A549 treated with dexamethasone at 1 μM for 4 hours (cell line): Measurements from ENCODE around the gene VSIG1. TPM values are rescaled to one million over a fixed set of nuclear protein-coding genes. Genes with fewer than 3 reads are reported as not detected.

Experiments used
- total RNA-seq: library from RNA; stranded (reverse); fragments of 200-300 nt; extraction: Qiagen RNA extraction; gene quantifications from 5 replicates; pipeline ENCODE4 v1.2.3, GENCODE V29; 2022

Gene VSIG1
- total RNA-seq: 0.12 to 0.75 TPM (median 0.30 TPM) in 5 replicates

GRCh38 chrX:108044554-108045256 is at the start of gene VSIG1:
Gene VSIG1, plus strand, starts transcription at chrX:108045065. Its CDS starts 66 bp downstream, at chrX:108045131.

DNA sequence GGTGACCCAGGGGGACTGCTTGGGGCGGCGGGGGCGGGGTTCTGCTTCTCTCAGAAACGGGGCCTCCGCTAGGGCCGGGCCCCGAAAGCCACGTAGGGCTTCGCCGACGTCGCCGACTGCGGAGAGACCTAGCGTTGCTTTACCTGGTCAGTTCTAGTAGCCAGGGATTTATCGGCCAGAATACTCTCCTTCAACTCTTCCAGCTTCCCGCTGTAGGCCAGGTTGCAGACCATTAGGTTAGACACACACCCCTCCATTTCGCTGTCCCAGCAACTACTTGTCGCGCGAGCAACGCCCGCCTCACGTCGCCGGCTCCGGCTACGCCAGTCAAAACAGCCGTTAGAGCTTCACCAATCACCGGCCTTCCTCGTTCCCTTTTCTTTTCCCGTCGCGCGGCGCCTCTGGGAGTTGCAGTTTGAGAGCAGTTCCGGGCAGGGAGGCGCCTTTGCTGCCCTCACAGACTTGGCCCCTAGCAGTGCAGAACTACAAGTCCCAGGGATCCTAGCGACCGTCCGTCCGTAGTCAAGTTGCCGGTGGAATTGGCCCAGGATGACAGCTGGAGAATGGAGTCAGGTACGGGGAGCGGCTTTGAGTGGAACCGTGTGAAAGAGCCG is 46.5 kb downstream of the VSIG1 start, which contains the start of the genes ATG4A and PSMD10:
Gene ATG4A (plus strand): TSS at position 515 of the 614 bp plus-strand sequence. CDS start 49 bp downstream, at position 564.
Gene PSMD10 (minus strand): TSS at position 279 of the 614 bp plus-strand sequence. CDS start 22 bp downstream, at position 257.

Other genes starting within 250 kb of the VSIG1 start
- gene MID2, start 219.2 kb upstream of the VSIG1 start, total RNA-seq: 6.8 to 11.1 TPM (median 9.5 TPM) in 5 replicates
- 0.08 TPM in 1 of 5 replicates, not detected in the others for gene TEX13B, start 62.7 kb upstream of the VSIG1 start, total RNA-seq
- 65.1 to 76.5 TPM (median 70.4 TPM) in 5 replicates for gene PSMD10, start 46.5 kb downstream of the VSIG1 start, total RNA-seq
- gene ATG4A, start 46.7 kb downstream of the VSIG1 start, total RNA-seq: 7.4 to 9.3 TPM (median 7.7 TPM) in 5 replicates